Fibroblast of skin of right quadriceps (primary cell): ENCODE results near the gene SETD2.
A peak's percentile ranks its signal among the peaks of the same experiment; 100 is the strongest.
"Not testable (repeated sequence)": the region's sequence is repeated elsewhere in the genome, so short reads cannot be mapped to it uniquely, and the experiment has no call there.

Experiments used
- DNase-seq: peaks from one replicate; pipeline ENCODE4 v3.0.0-alpha.2; 2013

SETD2 gene

GRCh38 chr3:47145272-47145671, 18.6 kb downstream of the SETD2 start:
- DNase-seq = no peak

- DNase-seq = no peak
These were observed 20.8 kb downstream of the SETD2 start for GRCh38 chr3:47143068-47143467.

GRCh38 chr3:47142536-47142935, 21.4 kb downstream of the SETD2 start:
- not testable (repeated sequence) for DNase-seq

- not testable (repeated sequence) for DNase-seq
These were observed 22.9 kb downstream of the SETD2 start for GRCh38 chr3:47140973-47141461.

- not testable (repeated sequence) for DNase-seq
These were observed 23.4 kb downstream of the SETD2 start for GRCh38 chr3:47140553-47140952.

GRCh38 chr3:47134311-47134710, 29.6 kb downstream of the SETD2 start:
- DNase-seq = no peak

- no peak for DNase-seq
These were observed 30.3 kb downstream of the SETD2 start for GRCh38 chr3:47133641-47134040.

- DNase-seq = no peak
These were observed 33.4 kb downstream of the SETD2 start for GRCh38 chr3:47130557-47130956.

- DNase-seq = peak; percentile 13
These were observed 35.8 kb downstream of the SETD2 start for GRCh38 chr3:47128137-47128536.

GRCh38 chr3:47123857-47124256, 40.1 kb downstream of the SETD2 start:
- DNase-seq = no peak

- no peak for DNase-seq
These were observed 42.5 kb downstream of the SETD2 start for GRCh38 chr3:47121409-47121808.

GRCh38 chr3:47120138-47120537, 43.8 kb downstream of the SETD2 start:
- no peak for DNase-seq

- not testable (repeated sequence) for DNase-seq
These were observed 44.5 kb downstream of the SETD2 start for GRCh38 chr3:47119387-47119786.

GRCh38 chr3:47117807-47118364, 46.0 kb downstream of the SETD2 start:
- DNase-seq = no peak

- not testable (repeated sequence) for DNase-seq
These were observed 48.4 kb downstream of the SETD2 start for GRCh38 chr3:47115524-47115923.

GRCh38 chr3:47113669-47114365, 50.1 kb downstream of the SETD2 start:
- DNase-seq = peak; percentile 92

GRCh38 chr3:47112997-47113396, 50.9 kb downstream of the SETD2 start:
- no peak for DNase-seq

- DNase-seq = no peak
These were observed 54.5 kb downstream of the SETD2 start for GRCh38 chr3:47109393-47109792.

GRCh38 chr3:47108546-47108945, 55.4 kb downstream of the SETD2 start:
- peak; percentile 54 for DNase-seq

- no peak for DNase-seq
These were observed 59.7 kb downstream of the SETD2 start for GRCh38 chr3:47104259-47104658.

- no peak for DNase-seq
These were observed 60.3 kb downstream of the SETD2 start for GRCh38 chr3:47103619-47104018.

GRCh38 chr3:47102081-47102600, 61.8 kb downstream of the SETD2 start:
- no peak for DNase-seq

- peak; percentile 37 for DNase-seq
These were observed 65.0 kb downstream of the SETD2 start for GRCh38 chr3:47098910-47099309.

GRCh38 chr3:47097864-47098263, 66.0 kb downstream of the SETD2 start:
- no peak for DNase-seq
